ENCODE results near the gene PPARD. TPM values are rescaled to one million over a fixed set of nuclear protein-coding genes. Genes with fewer than 3 reads are reported as not detected.
A peak's percentile ranks its signal among the peaks of the same experiment; 100 is the strongest.

Gene PPARD
- total and polyA plus RNA-seq, 2 of the 13 experiments (the other 11 are each of a cell fraction or from before 2014, with no cell fraction given): 6.1 to 13.3 TPM

GRCh38 chr6:35441205-35441604 is 98.8 kb downstream of the PPARD start:
- no peaks in the 10 kb centered on the region for H3K79me2 ChIP-seq (ENCODE audit: insufficient read depth, low read length)
- TF ChIP-seq ZNF354B (CRISPR knock-in tag; IDR thresholded peaks at IDR 0.05) (no peak), ZNF607 (CRISPR knock-in tag; IDR thresholded peaks at IDR 0.05; ENCODE audit: borderline replicate concordance) (no peak), HNF4A (CRISPR knock-in tag; IDR thresholded peaks at IDR 0.05) (no peak), NR1H2 (CRISPR knock-in tag; IDR thresholded peaks at IDR 0.05; ENCODE audit: borderline replicate concordance, low read depth) (no peak), ZSCAN21 (CRISPR knock-in tag; IDR thresholded peaks at IDR 0.05; ENCODE audit: borderline replicate concordance) (no peak), U2AF2 (IDR thresholded peaks at IDR 0.05; ENCODE audit: low read depth, low read length) (no peak), ZNF441 (CRISPR knock-in tag; IDR thresholded peaks at IDR 0.05; ENCODE audit: borderline replicate concordance) (no peak), ZNF816 (CRISPR knock-in tag; IDR thresholded peaks at IDR 0.05; ENCODE audit: borderline replicate concordance) (no peak), FOXC1 (CRISPR knock-in tag; IDR thresholded peaks at IDR 0.05; ENCODE audit: borderline replicate concordance) (no peak), ZNF326 (CRISPR knock-in tag; IDR thresholded peaks at IDR 0.05; ENCODE audit: borderline replicate concordance) (no peak), ZKSCAN1 (IDR thresholded peaks at IDR 0.05; ENCODE audit: low read length) (no peak), GZF1 (CRISPR knock-in tag; IDR thresholded peaks at IDR 0.05) (no peak), MED1 (CRISPR knock-in tag; IDR thresholded peaks at IDR 0.05) (no peak)
- H2AFZ ChIP-seq (ENCODE audit: low read length): no peak overlapping the region
- ChIA-PET POLR2A (no interaction called here), CTCF (ENCODE audit: low intra/inter-chr PET ratio, low total read pairs) (no interaction called here)
- FAIRE-seq: no peak
- peak; percentile 28 for ATAC-seq
- no peak overlapping the region for H3K4me3 ChIP-seq (replicated peaks in 1 of 3; ENCODE audit: insufficient read depth in 1 of 3, low read depth in 2 of 3, low read length in 3 of 3)
- peaks cover 31% of the 10 kb centered on the region for H3K4me1 ChIP-seq (ENCODE audit: insufficient read depth, low read length)
- no peak overlapping the region for H3K4me2 ChIP-seq (ENCODE audit: low read depth, low read length)
- whole genome bisulfite sequencing (ENCODE audit: low lambda C conversion rate): 69% methylated on average over 3 of the region's 3 CpGs
- no peak for DNase-seq (ENCODE audit: low spot score)
- H3K9ac ChIP-seq (ENCODE audit: insufficient read depth, low read depth, low read length): no peak overlapping the region
- intact Hi-C loops (cut with micrococcal nuclease; ENCODE audit: unreplicated experiment) (no loop called here), in situ Hi-C loops (cut with HindIII; ENCODE audit: extremely low pct_ligation_motif_present, low pct_unique_long_range_greater_than_20kb) (no loop called here)
- peaks cover under 1 to 5% of the 10 kb centered on the region in 2 experiments; a peak in 2 of 5 replicates for H3K27me3 ChIP-seq (ENCODE audit: control insufficient read depth in 1 of 2, insufficient read depth in 2 of 2, low read length in 2 of 2)
- H3K36me3 ChIP-seq (replicated peaks in 1 of 2; ENCODE audit: control insufficient read depth in 1 of 2, insufficient read depth in 2 of 2, low read length in 2 of 2): no peaks in the 10 kb centered on the region
- no peaks in the 10 kb centered on the region for H4K20me1 ChIP-seq (ENCODE audit: insufficient read depth, low read length)
- BruUV-seq (replicated peaks): no TSS peak
- no peak overlapping the region for H3K27ac ChIP-seq (ENCODE audit: extremely low read length, insufficient read depth, low read length)
- no peaks in the 10 kb centered on the region for H3K9me3 ChIP-seq (ENCODE audit: low read length)

All from HepG2 (cell line).